Spleen (tissue), 7 donors: ENCODE results near the gene ANO1.

ENCODE experiments used
- CTCF ChIP-seq, 11 experiments: fragments of 200-600 bp in 7 of 11; fragments of 450-650 bp in 4 of 11; sonication (generic) in 4 of 11; IDR thresholded peaks in 8 of 11; conservative IDR thresholded peaks in 3 of 11; 1 replicate in 7 of 11; 2 replicates in 4 of 11; pipeline versions ENCODE4 v1.4.0 to v1.8.0; 2016 to 2021; ENCODE audit warnings: antibody characterized with exemption in 11 of 11, inconsistent platforms in 4 of 11, mild to moderate bottlenecking in 1 of 11
- POLR2A ChIP-seq, 3 donors: fragments of 450-650 bp; IDR thresholded peaks; one replicate each; pipeline ENCODE4 v1.5.1; 2017; ENCODE audit warnings: antibody characterized with exemption in 3 of 3, mild to moderate bottlenecking in 1 of 3
- donor health status: DM: no; HTN: no; CAD: no; lungs with moderate emphysema.
- donor health status: DM: no; HTN: no; CAD: no.
- donor health status: DM: no; HTN: no; CAD: no.

DNA sequence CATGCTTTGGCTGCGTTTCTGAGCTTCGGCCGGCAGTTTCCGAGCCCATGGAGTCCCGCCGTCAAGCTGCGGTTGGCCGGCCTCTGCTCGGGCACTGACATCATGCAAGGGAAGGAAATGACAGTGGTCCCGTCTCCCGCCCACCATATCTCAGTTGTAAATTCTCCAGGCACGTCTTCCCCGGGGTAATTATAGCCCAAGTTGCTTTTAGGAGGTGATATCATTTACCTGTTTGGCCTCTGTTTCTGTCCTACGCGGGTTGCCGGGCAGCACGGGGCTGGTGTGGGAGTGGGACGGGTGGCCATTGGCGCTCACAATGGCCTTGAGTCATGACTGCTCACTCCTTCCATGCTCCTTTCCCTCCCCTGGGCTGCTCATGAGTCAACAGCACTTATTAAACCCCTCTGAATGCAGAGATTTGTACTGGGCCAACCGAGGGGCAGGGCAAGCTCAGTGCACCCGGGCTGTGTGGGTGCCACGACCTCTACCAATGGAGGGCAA, 4.2 kb upstream of the ANO1 start:
- TF ChIP-seq CTCF (IDR thresholded peaks at IDR 0.05 in 8 of 11, conservative IDR thresholded peaks at IDR 0.05 in 3 of 11) (no peak), POLR2A (IDR thresholded peaks at IDR 0.05) (no peak)
